ENCODE measurements around the gene TMF1. TPM values are rescaled to one million over a fixed set of nuclear protein-coding genes. Genes with fewer than 3 reads are reported as not detected.

Gene TMF1
- total RNA-seq, 1 experiment from 2014 or later, result 18.7 TPM

DNA sequence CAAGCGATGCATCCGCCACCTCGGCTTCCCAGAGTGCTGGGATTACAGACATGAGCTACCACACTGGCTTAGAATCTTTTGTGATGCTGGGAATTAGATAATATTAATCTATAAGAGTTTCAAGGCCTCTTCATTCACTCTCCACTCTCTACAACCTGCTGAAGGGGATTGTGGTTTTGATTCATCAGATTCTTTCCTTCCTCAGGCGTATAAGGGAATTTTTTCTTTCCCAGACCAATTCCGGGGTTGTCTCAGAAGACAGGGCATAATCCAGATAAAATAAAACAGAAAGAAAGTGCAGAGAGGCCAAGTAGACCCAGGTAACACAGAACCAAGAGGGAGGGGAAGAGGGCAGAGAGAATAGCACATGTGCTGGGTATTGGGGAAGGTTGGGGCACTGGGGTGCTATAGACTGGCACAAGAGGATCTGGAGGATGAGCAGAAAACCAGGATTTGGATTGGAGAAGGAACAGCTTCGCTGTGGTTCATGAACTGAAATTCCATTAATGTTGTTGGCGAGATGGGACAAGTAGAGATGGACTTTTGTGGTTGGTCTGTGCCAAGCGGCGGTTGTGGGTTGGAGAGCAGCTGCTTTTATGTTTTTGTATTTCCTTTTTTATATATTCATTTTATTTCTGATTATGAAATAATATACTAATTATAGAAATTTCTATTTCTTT lies 45.4 kb upstream of the TMF1 start:
- POLR2A ChIA-PET, result no interaction called here
- in situ Hi-C loops (cut with HindIII; ENCODE audit: low pct_unique_long_range_greater_than_20kb, low sequenced_read_pairs), result no loop called here

DNA sequence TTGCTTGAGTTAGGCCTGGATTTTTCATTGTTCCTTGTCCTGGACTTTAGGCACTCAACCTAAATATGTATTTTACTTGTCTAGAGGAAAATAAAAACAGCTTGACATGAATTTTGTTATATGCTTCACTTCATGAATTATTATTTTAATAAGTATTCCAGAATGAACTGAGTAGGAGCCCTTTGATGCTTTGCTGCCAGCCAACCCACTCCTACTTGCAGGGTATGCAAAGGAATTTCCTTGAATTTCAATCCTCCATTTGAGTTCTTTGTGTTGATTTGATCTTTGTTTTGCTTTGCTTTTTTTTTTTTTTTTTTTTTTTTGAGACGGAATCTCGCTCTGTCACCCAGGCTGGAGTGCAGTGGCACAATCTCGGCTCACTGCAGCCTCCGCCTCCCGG lies 44.2 kb upstream of the TMF1 start:
- no peak for ATAC-seq

More for the DNA sequence above, 45.4 kb upstream of the TMF1 start:
- no peaks in the 10 kb centered on the region for H3K27me3 ChIP-seq (ENCODE audit: control insufficient read depth, insufficient read depth, low read length)
- no peaks in the 10 kb centered on the region for H3K4me1 ChIP-seq (ENCODE audit: control insufficient read depth, insufficient read depth, low read length)
- no peak for ATAC-seq
- H3K9me3 ChIP-seq (ENCODE audit: control insufficient read depth, insufficient read depth, low read depth, low read length), result no peaks in the 10 kb centered on the region
- no peaks in the 10 kb centered on the region for H3K36me3 ChIP-seq (ENCODE audit: control insufficient read depth, insufficient read depth, low read length)
- BruUV-seq (replicated peaks), result no TSS peak
- H3K27ac ChIP-seq (ENCODE audit: low read length), result no peak overlapping the region
- DNase-seq (ENCODE audit: low read depth, low spot score), result no peak
- intact Hi-C loops (cut with micrococcal nuclease; ENCODE audit: unreplicated experiment), result no loop called here
- TF ChIP-seq, protein P1, sequence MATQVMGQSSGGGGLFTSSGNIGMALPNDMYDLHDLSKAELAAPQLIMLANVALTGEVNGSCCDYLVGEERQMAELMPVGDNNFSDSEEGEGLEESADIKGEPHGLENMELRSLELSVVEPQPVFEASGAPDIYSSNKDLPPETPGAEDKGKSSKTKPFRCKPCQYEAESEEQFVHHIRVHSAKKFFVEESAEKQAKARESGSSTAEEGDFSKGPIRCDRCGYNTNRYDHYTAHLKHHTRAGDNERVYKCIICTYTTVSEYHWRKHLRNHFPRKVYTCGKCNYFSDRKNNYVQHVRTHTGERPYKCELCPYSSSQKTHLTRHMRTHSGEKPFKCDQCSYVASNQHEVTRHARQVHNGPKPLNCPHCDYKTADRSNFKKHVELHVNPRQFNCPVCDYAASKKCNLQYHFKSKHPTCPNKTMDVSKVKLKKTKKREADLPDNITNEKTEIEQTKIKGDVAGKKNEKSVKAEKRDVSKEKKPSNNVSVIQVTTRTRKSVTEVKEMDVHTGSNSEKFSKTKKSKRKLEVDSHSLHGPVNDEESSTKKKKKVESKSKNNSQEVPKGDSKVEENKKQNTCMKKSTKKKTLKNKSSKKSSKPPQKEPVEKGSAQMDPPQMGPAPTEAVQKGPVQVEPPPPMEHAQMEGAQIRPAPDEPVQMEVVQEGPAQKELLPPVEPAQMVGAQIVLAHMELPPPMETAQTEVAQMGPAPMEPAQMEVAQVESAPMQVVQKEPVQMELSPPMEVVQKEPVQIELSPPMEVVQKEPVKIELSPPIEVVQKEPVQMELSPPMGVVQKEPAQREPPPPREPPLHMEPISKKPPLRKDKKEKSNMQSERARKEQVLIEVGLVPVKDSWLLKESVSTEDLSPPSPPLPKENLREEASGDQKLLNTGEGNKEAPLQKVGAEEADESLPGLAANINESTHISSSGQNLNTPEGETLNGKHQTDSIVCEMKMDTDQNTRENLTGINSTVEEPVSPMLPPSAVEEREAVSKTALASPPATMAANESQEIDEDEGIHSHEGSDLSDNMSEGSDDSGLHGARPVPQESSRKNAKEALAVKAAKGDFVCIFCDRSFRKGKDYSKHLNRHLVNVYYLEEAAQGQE (IDR thresholded peaks at IDR 0.05; ENCODE audit: insufficient read depth in 1 of 2, low read depth in 2 of 2, low read length in 1 of 2), result no peak
- TF ChIP-seq TCF7L2 (IDR thresholded peaks at IDR 0.05; ENCODE audit: low read depth, low read length), result no peak
- TF ChIP-seq, protein P2, sequence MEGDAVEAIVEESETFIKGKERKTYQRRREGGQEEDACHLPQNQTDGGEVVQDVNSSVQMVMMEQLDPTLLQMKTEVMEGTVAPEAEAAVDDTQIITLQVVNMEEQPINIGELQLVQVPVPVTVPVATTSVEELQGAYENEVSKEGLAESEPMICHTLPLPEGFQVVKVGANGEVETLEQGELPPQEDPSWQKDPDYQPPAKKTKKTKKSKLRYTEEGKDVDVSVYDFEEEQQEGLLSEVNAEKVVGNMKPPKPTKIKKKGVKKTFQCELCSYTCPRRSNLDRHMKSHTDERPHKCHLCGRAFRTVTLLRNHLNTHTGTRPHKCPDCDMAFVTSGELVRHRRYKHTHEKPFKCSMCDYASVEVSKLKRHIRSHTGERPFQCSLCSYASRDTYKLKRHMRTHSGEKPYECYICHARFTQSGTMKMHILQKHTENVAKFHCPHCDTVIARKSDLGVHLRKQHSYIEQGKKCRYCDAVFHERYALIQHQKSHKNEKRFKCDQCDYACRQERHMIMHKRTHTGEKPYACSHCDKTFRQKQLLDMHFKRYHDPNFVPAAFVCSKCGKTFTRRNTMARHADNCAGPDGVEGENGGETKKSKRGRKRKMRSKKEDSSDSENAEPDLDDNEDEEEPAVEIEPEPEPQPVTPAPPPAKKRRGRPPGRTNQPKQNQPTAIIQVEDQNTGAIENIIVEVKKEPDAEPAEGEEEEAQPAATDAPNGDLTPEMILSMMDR (IDR thresholded peaks at IDR 0.05), result no peak
- TF ChIP-seq SIN3A (IDR thresholded peaks at IDR 0.05; ENCODE audit: borderline replicate concordance, insufficient read depth, low read depth, low read length), result no peak
- no peak for TF ChIP-seq POLR2AphosphoS5 (IDR thresholded peaks at IDR 0.05; ENCODE audit: low read depth, low read length)
- CTCF ChIA-PET, result no interaction called here
- no peak overlapping the region for H3K4me3 ChIP-seq (ENCODE audit: low read depth in 2 of 2, low read length in 2 of 2)

More for the DNA sequence above, 44.2 kb upstream of the TMF1 start:
- POLR2A ChIA-PET, result no interaction called here
- TF ChIP-seq, protein P1 (IDR thresholded peaks at IDR 0.05; ENCODE audit: insufficient read depth in 1 of 2, low read depth in 2 of 2, low read length in 1 of 2), result no peak
- TF ChIP-seq POLR2AphosphoS5 (IDR thresholded peaks at IDR 0.05; ENCODE audit: low read depth, low read length) (no peak), TCF7L2 (IDR thresholded peaks at IDR 0.05; ENCODE audit: low read depth, low read length) (no peak), SIN3A (IDR thresholded peaks at IDR 0.05; ENCODE audit: borderline replicate concordance, insufficient read depth, low read depth, low read length) (no peak)
- TF ChIP-seq, protein P2 (IDR thresholded peaks at IDR 0.05), result no peak
- CTCF ChIA-PET, result no interaction called here
- Histone ChIP-seq H3K4me1 (ENCODE audit: control insufficient read depth, insufficient read depth, low read length) (no peaks in the 10 kb centered on the region), H3K36me3 (ENCODE audit: control insufficient read depth, insufficient read depth, low read length) (no peaks in the 10 kb centered on the region), H3K27ac (ENCODE audit: low read length) (no peak overlapping the region), H3K4me3 (ENCODE audit: low read depth in 2 of 2, low read length in 2 of 2) (no peak overlapping the region), H3K9me3 (ENCODE audit: control insufficient read depth, insufficient read depth, low read depth, low read length) (no peaks in the 10 kb centered on the region), H3K27me3 (ENCODE audit: control insufficient read depth, insufficient read depth, low read length) (no peaks in the 10 kb centered on the region)
- in situ Hi-C loops (cut with HindIII; ENCODE audit: low pct_unique_long_range_greater_than_20kb, low sequenced_read_pairs), result no loop called here
- no peak for DNase-seq (ENCODE audit: low read depth, low spot score)
- BruUV-seq (replicated peaks), result no TSS peak
- intact Hi-C loops (cut with micrococcal nuclease; ENCODE audit: unreplicated experiment), result no loop called here
